AG09309 (cell line): Measurements from ENCODE around the gene SAMD11.
"Not testable (repeated sequence)": the region's sequence is repeated elsewhere in the genome, so short reads cannot be mapped to it uniquely, and the experiment has no call there.

Experiments
- DNase-seq: peaks from one replicate; pipeline ENCODE4 v3.0.0-alpha.2; 2010; ENCODE audit warnings: low read depth
- H3K4me3 ChIP-seq: 2 replicates; pipeline ENCODE4 v1.5.1; 2011; ENCODE audit warnings: mild to moderate bottlenecking, low read depth, low read length, moderate library complexity; ENCODE audit not compliant: control insufficient read depth
- CTCF ChIP-seq: IDR thresholded peaks from 2 replicates; pipeline ENCODE4 v1.5.1; 2011; ENCODE audit warnings: mild to moderate bottlenecking, low read depth, low read length, inconsistent platforms; ENCODE audit not compliant: insufficient read depth, control insufficient read depth; ENCODE audit errors: missing control alignments

SAMD11 gene

GRCh38 chr1:923131-923990 is at the start of gene SAMD11:
Gene SAMD11 (plus strand): TSS chr1:923923. CDS start chr1:924432, 509 bp downstream.
- H3K4me3 ChIP-seq = peak within 1 kb of the TSS; percentile 70
- peak; percentile 46 for DNase-seq

GRCh38 chr1:876428-877208 is 47.1 kb upstream of the SAMD11 start:
- not testable (repeated sequence) for H3K4me3 ChIP-seq, DNase-seq

More at GRCh38 chr1:923131-923990, at the start of gene SAMD11:
- TF ChIP-seq CTCF = no peak

- not testable (repeated sequence) for H3K4me3 ChIP-seq, DNase-seq
These were observed 46.3 kb upstream of the SAMD11 start for GRCh38 chr1:877209-877986.

GRCh38 chr1:880511-880910 is 43.2 kb upstream of the SAMD11 start:
- not testable (repeated sequence) for DNase-seq, H3K4me3 ChIP-seq

GRCh38 chr1:880915-881314 is 42.8 kb upstream of the SAMD11 start:
- not testable (repeated sequence) for DNase-seq, H3K4me3 ChIP-seq

- DNase-seq = no peak
- no peak overlapping the region for H3K4me3 ChIP-seq
- no peak for TF ChIP-seq CTCF
These were observed 37.4 kb upstream of the SAMD11 start for GRCh38 chr1:886311-886710.

- no peak overlapping the region for H3K4me3 ChIP-seq
- DNase-seq = no peak
- no peak for TF ChIP-seq CTCF
These were observed 37.0 kb upstream of the SAMD11 start for GRCh38 chr1:886760-887159.

GRCh38 chr1:888297-888696 is 35.4 kb upstream of the SAMD11 start:
- no peak overlapping the region for H3K4me3 ChIP-seq
- DNase-seq = no peak

GRCh38 chr1:889774-890173 is 33.9 kb upstream of the SAMD11 start:
- DNase-seq, H3K4me3 ChIP-seq: not testable (repeated sequence)

More at GRCh38 chr1:888297-888696, 35.4 kb upstream of the SAMD11 start:
- TF ChIP-seq CTCF = no peak

- not testable (repeated sequence) for DNase-seq
These were observed 33.5 kb upstream of the SAMD11 start for GRCh38 chr1:890234-890633.

More at GRCh38 chr1:890234-890633, 33.5 kb upstream of the SAMD11 start:
- not testable (repeated sequence) for H3K4me3 ChIP-seq
